Effector memory CD4-positive, alpha-beta T cell (primary cell): ENCODE data around the gene GSN.
"Not testable (repeated sequence)": the region's sequence is repeated elsewhere in the genome, so short reads cannot be mapped to it uniquely, and the experiment has no call there.

Experiments used
- DNase-seq, 3 donors: peaks; one replicate each; pipeline ENCODE4 v3.0.0-alpha.2; 2020
- H3K27ac ChIP-seq: 2 replicates; pipeline ENCODE4 v1.7.0; 2013; ENCODE audit warnings: mild to moderate bottlenecking, low read length, moderate library complexity; ENCODE audit not compliant: insufficient read depth, poor library complexity, severe bottlenecking
- H3K27me3 ChIP-seq: replicated peaks from 2 replicates; pipeline ENCODE4 v1.7.0; 2013; ENCODE audit warnings: mild to moderate bottlenecking, low read length; ENCODE audit not compliant: insufficient read depth, control insufficient read depth, poor library complexity, severe bottlenecking
- H3K36me3 ChIP-seq: 2 replicates; pipeline ENCODE4 v1.7.0; 2013; ENCODE audit warnings: mild to moderate bottlenecking, low read length, moderate library complexity; ENCODE audit not compliant: control insufficient read depth, insufficient read depth
- H3K4me1 ChIP-seq: 2 replicates; pipeline ENCODE4 v1.7.0; 2013; ENCODE audit warnings: low read length, mild to moderate bottlenecking; ENCODE audit not compliant: control insufficient read depth, insufficient read depth, poor library complexity, severe bottlenecking
- H3K4me3 ChIP-seq: 2 replicates; pipeline ENCODE4 v1.7.0; 2013; ENCODE audit warnings: low read length, low read depth, mild to moderate bottlenecking; ENCODE audit not compliant: insufficient read depth, poor library complexity, severe bottlenecking
- H3K9me3 ChIP-seq: 2 replicates; pipeline ENCODE4 v1.7.0; 2013; ENCODE audit warnings: mild to moderate bottlenecking, low read length, moderate library complexity; ENCODE audit not compliant: control insufficient read depth

The GSN gene

GRCh38 chr9:121286973-121287741, 19.2 kb downstream of the GSN start:
- H3K4me3 ChIP-seq: no peak overlapping the region
- no peak for DNase-seq
- H3K27ac ChIP-seq: no peak overlapping the region

GRCh38 chr9:121288673-121289025, 20.7 kb downstream of the GSN start:
- H3K4me3 ChIP-seq: no peak overlapping the region
- no peaks in the 10 kb centered on the region for H3K9me3 ChIP-seq
- H3K36me3 ChIP-seq: no peaks in the 10 kb centered on the region
- DNase-seq: no peak
- H3K27ac ChIP-seq: no peak overlapping the region
- H3K27me3 ChIP-seq: no peaks in the 10 kb centered on the region
- no peaks in the 10 kb centered on the region for H3K4me1 ChIP-seq

More at GRCh38 chr9:121286973-121287741, 19.2 kb downstream of the GSN start:
- Histone ChIP-seq H3K27me3 (no peaks in the 10 kb centered on the region), H3K4me1 (no peaks in the 10 kb centered on the region), H3K9me3 (no peaks in the 10 kb centered on the region), H3K36me3 (no peaks in the 10 kb centered on the region)

DNA sequence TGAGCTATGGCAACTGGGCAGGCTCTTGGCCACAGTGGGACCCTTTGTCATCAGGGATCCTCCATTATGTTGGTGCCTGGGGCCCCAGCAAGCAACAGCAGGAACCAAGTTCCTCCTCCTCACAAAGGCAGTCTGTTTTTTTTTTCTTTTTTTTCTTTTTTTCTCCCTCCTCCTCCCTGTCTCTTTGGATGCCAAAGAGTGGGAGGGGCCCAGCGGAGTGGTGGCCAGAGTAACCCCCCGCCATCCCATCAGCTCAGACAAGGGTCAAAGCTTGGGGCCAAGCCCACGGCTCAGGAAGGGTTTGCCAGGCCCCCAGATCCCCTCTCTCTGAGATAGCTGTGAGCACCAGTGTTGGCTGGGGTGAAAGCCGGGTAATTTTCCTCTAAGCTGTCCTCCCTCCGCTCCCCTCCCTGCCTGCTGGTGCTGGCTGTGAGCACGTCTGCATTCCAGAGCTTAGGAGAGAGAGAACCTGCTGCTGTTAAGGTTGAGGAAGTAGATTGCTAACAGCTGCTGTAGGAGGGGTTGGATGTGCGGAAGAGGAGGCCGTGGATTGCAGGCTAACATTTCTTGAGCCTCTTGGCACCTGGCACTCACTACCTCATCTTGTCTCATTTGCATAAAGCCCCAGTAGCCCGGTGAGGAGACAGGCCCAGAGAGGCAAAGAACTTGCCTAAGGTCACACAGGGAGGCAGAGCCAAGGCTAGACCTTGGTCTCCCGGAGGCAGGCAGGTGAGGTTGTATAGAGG, 21.2 kb downstream of the GSN start:
- Histone ChIP-seq H3K36me3 (no peaks in the 10 kb centered on the region), H3K9me3 (no peaks in the 10 kb centered on the region), H3K4me3 (no peak overlapping the region), H3K4me1 (no peaks in the 10 kb centered on the region), H3K27me3 (no peaks in the 10 kb centered on the region), H3K27ac (no peak overlapping the region)
- no peak for DNase-seq

- H3K27ac ChIP-seq: no peak overlapping the region
- DNase-seq: no peak
- H3K36me3 ChIP-seq: no peaks in the 10 kb centered on the region
- H3K4me1 ChIP-seq: no peaks in the 10 kb centered on the region
- no peak overlapping the region for H3K4me3 ChIP-seq
- H3K9me3 ChIP-seq: no peaks in the 10 kb centered on the region
- H3K27me3 ChIP-seq: no peaks in the 10 kb centered on the region
Measured at GRCh38 chr9:121289772-121290370, 21.9 kb downstream of the GSN start.

DNA sequence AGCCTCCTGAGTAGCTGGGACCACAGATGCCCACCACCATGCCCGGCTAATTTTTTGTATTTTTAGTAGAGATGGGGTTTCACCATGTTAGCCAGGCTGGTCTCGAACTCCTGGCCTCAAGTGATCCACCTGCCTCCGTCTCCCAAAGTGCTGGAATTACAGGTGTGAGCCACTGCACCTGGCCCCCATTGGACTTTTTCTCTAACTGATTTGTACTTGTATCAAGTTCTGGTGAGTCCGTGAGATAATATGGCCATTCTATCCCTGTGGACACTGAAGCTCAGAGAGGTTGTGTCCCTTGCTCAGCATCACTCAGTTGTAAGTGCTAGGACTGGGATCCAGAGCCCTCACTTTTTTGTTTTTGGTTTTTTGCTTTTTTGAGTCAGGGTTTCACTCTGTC, 23.6 kb downstream of the GSN start:
- H3K27ac ChIP-seq, H3K36me3 ChIP-seq, H3K9me3 ChIP-seq, DNase-seq, H3K27me3 ChIP-seq, H3K4me3 ChIP-seq, H3K4me1 ChIP-seq: not testable (repeated sequence)

- no peak overlapping the region for H3K27ac ChIP-seq
- DNase-seq: no peak
- H3K27me3 ChIP-seq: no peaks in the 10 kb centered on the region
- H3K4me3 ChIP-seq: no peak overlapping the region
- no peaks in the 10 kb centered on the region for H3K4me1 ChIP-seq
- H3K9me3 ChIP-seq: no peaks in the 10 kb centered on the region
- H3K36me3 ChIP-seq: no peaks in the 10 kb centered on the region
Measured at GRCh38 chr9:121292051-121292450, 24.1 kb downstream of the GSN start.

DNA sequence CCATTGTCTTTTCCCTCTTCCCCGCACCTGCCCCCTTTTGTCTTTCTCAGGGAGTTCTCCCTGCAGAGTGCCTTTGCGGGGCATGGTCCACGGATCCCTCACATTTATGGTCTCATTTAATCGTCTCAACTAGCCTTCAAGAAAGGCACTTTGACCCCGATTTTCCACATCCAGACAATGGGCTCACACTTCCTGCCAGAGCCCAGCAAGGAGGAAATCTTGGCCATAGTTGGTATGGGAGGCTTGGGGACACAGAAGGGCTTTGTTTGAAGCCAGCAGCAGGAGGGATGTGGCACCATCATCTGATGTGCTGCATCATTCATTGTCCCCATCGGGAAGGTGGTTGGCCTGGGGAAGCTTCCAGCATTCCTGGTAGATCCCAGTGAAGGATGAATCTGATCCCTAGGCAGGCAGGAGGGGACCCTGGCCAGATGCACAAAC, 24.9 kb downstream of the GSN start:
- no peaks in the 10 kb centered on the region for H3K36me3 ChIP-seq
- no peak overlapping the region for H3K4me3 ChIP-seq
- H3K9me3 ChIP-seq: no peaks in the 10 kb centered on the region
- no peaks in the 10 kb centered on the region for H3K4me1 ChIP-seq
- H3K27me3 ChIP-seq: no peaks in the 10 kb centered on the region
- DNase-seq: no peak
- no peak overlapping the region for H3K27ac ChIP-seq

DNA sequence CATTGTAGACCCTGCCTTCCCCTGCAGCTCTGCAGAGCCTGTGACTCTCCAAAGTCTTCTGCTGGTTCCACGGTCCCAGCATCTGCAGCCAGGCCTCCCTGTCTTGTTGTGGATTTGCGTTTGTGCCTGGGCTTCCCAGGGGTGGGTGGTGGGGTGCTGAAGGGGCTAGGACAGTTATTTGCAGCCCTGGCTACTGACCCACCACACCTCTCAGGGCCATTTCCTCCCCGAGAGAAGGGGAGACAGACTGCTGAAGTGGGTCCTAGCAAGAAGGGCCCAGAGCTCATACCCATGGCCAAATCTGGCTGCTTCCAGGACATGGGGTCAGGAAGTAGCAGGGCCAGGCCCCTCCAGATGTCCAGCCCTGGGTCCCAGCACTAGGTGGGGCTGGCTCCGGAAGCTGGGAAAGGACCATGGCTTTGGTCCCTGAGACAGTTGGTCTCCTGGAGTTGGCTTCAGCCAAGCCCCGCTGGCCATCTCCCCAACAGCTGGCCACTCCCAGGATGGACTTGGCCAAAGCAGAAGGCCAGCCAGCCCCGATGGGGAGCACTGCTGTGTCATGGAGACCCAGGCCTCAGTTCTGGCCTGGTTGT, 26.3 kb downstream of the GSN start:
- H3K4me1 ChIP-seq: no peaks in the 10 kb centered on the region

DNA sequence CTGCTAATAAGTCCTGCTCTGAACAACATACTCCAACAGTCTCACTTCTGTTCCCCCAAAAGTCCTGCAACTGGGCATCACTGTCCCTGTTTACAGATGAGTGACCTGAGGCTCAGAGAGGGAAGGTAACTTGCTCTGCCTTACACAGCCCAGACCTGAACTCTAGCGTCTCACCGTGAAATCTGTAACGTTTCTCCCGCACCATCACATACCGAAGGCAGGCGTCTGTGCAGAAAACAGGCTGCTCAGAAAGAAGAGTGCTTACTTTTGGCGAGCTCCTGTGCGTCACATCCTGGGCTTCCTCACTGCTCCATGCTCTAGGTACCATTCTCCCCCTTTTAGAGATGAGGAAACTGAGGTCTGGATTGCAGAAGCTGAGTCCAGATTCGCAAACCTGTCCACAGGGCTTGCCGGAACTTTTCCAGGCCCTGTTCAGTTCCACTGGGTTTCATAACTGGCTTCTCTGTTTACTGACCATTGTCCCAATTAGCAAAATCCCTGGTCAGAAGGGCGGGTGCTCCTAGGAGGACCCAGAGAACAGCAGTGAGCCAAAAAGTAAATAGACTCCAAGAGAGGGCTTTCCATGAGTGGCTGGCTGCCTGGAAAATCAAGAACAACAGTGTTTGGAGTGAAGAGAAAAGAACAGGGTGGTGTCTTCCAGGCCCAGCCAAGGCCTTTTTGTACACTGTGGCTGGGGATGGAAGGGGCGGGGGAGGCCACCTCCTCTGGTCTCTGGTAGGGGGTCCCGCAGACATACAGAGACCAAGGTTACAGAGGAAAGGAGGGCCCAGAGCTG, 27.1 kb downstream of the GSN start:
- H3K27ac ChIP-seq: no peak overlapping the region

More for the DNA sequence above, 26.3 kb downstream of the GSN start:
- Histone ChIP-seq H3K4me3 (no peak overlapping the region), H3K36me3 (no peaks in the 10 kb centered on the region), H3K27me3 (peaks cover 4% of the 10 kb centered on the region), H3K9me3 (no peaks in the 10 kb centered on the region), H3K27ac (no peak overlapping the region)
- no peak for DNase-seq

More for the DNA sequence above, 27.1 kb downstream of the GSN start:
- DNase-seq: no peak
- Histone ChIP-seq H3K4me3 (no peak overlapping the region), H3K27me3 (peaks cover 7% of the 10 kb centered on the region), H3K9me3 (no peaks in the 10 kb centered on the region), H3K4me1 (no peaks in the 10 kb centered on the region), H3K36me3 (no peaks in the 10 kb centered on the region)
